Measurements from ENCODE around the gene SLC35F3.

GRCh38 chr1:234316937-234317336 is 412.5 kb downstream of the SLC35F3 start:
- TF ChIP-seq CTCF (IDR thresholded peaks at IDR 0.05; ENCODE audit: poor library complexity, severe bottlenecking) (no peak), RAD21 (conservative IDR thresholded peaks at IDR 0.05) (no peak), EZH2 (IDR thresholded peaks at IDR 0.05; ENCODE audit: borderline replicate concordance, insufficient read depth, low read length, poor library complexity, severe bottlenecking) (no peak), POLR2AphosphoS5 (IDR thresholded peaks at IDR 0.05) (no peak), REST (IDR thresholded peaks at IDR 0.05; ENCODE audit: borderline replicate concordance) (no peak), MXI1 (conservative IDR thresholded peaks at IDR 0.05; ENCODE audit: poor library complexity, severe bottlenecking) (no peak), TAF1 (IDR thresholded peaks at IDR 0.05; ENCODE audit: low read depth) (no peak), EP300 (conservative IDR thresholded peaks at IDR 0.05; ENCODE audit: poor library complexity, severe bottlenecking) (no peak), SMC3 (conservative IDR thresholded peaks at IDR 0.05; ENCODE audit: poor library complexity) (no peak)
